MCF 10A (cell line): ENCODE results near the gene STAT6. TPM values are rescaled to one million over a fixed set of nuclear protein-coding genes. Genes with fewer than 3 reads are reported as not detected.

ENCODE experiments used
- BruUV-seq: library from RNA; stranded (reverse); fragments of 400-500 nt; replicated peaks from 2 replicates; lab custom pipeline; 2021; lab: Mats Ljungman, UMichigan
- CTCF ChIA-PET: fragments of 300-600 bp; sonication (Branson Sonifier 250); formaldehyde crosslinking; extraction: SDS; loops from one replicate; lab custom pipeline; 2021; ENCODE audit warnings: antibody characterized with exemption, inconsistent platforms; lab: Yijun Ruan, JAX
- POLR2A ChIA-PET: fragments of 300-600, 350-650 bp; sonication (Branson Sonifier 250); formaldehyde crosslinking; extraction: SDS; loops from one replicate; lab custom pipeline; 2020; ENCODE audit warnings: antibody characterized with exemption, inconsistent platforms; lab: Yijun Ruan, JAX
- DNase-seq: peaks from one replicate; pipeline ENCODE4 v3.0.0-alpha.2; 2018; ENCODE audit not compliant: unreplicated experiment
- H3K27ac Mint-ChIP-seq: one replicate; pipeline ENCODE4 v1.8.0; 2022; ENCODE audit warnings: mild to moderate bottlenecking, low read depth, mixed read lengths; ENCODE audit not compliant: unreplicated experiment
- H3K27me3 Mint-ChIP-seq: one replicate; pipeline ENCODE4 v1.8.0; 2022; ENCODE audit warnings: mixed read lengths; ENCODE audit not compliant: insufficient read depth, unreplicated experiment
- H3K36me3 Mint-ChIP-seq: one replicate; pipeline ENCODE4 v1.8.0; 2022; ENCODE audit warnings: mild to moderate bottlenecking, moderate library complexity, mixed read lengths; ENCODE audit not compliant: insufficient read depth, unreplicated experiment
- H3K4me1 Mint-ChIP-seq: one replicate; pipeline ENCODE4 v1.8.0; 2022; ENCODE audit warnings: mixed read lengths; ENCODE audit not compliant: insufficient read depth, unreplicated experiment
- H3K4me3 Mint-ChIP-seq: one replicate; pipeline ENCODE4 v1.8.0; 2022; ENCODE audit warnings: mild to moderate bottlenecking, moderate library complexity, mixed read lengths; ENCODE audit not compliant: unreplicated experiment
- H3K9me3 Mint-ChIP-seq: one replicate; pipeline ENCODE4 v1.8.0; 2022; ENCODE audit warnings: mixed read lengths; ENCODE audit not compliant: unreplicated experiment
- intact Hi-C: fragments of 100-400 bp; cut with micrococcal nuclease; formaldehyde crosslinking; loops from 2 replicates; pipeline ENCODE4 v1.14.1; 2022
- total RNA-seq: library from RNA; stranded (reverse); gene quantifications from 2 replicates; pipeline ENCODE4 v1.2.3, GENCODE V29; 2022
- TF ChIP-seq, protein P1 (sequence below): fragments of 200-600 bp; IDR thresholded peaks from one replicate; pipeline ENCODE4 v1.8.0; 2022; ENCODE audit warnings: antibody characterized with exemption, mild to moderate bottlenecking; ENCODE audit not compliant: unreplicated experiment

STAT6 gene
- total RNA-seq, 1 experiment from 2014 or later = 99.7 TPM

DNA sequence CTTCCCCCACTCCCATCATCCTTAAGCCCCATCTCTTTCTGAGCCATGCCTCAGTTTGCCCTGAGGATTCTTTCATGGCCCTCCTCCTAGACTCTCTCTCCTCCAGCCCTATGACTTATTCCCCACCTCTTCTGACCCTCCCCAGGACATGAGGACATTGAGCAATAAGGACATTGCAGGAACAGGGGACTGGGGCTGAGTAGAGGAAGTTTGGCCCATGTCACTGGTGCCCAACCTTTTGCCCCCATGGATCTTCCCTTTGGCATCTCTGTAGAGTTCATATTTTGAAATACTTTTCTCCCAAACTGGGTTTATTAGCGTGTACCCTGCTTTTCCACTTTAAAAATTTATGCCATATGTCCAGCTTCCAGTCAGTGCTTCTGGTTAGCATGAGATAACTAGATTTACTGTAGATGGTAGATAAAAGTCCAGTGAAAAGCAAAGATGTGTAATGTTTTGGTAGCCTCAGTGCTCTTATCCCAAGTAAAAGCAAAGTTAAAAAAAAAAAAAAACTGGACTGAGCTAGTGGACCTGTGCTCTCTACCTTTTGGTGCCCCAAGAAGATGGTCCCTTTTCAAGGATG, 42.3 kb upstream of the STAT6 start:
- no TSS peak for BruUV-seq
- Mint-ChIP-seq H3K27ac (peak overlapping the region; percentile 70), H3K4me3 (no peak overlapping the region), H3K9me3 (no peaks in the 10 kb centered on the region), H3K27me3 (no peaks in the 10 kb centered on the region), H3K4me1 (peaks cover 48% of the 10 kb centered on the region), H3K36me3 (peaks cover 19% of the 10 kb centered on the region)
- no peak for DNase-seq
- ChIA-PET POLR2A (interaction anchor here (0.7 to 3.1 kb wide), 4 partner anchors 14 to 30 kb away, joined by 3 to 21 read pairs (median 11); no protein-coding TSS in a partner anchor), CTCF (interaction anchor here (1.1 to 1.7 kb wide), 4 partner anchors 11 to 41 kb away, joined by 4 to 7 read pairs (median 6); no protein-coding TSS in a partner anchor)
- TF ChIP-seq, protein P1, sequence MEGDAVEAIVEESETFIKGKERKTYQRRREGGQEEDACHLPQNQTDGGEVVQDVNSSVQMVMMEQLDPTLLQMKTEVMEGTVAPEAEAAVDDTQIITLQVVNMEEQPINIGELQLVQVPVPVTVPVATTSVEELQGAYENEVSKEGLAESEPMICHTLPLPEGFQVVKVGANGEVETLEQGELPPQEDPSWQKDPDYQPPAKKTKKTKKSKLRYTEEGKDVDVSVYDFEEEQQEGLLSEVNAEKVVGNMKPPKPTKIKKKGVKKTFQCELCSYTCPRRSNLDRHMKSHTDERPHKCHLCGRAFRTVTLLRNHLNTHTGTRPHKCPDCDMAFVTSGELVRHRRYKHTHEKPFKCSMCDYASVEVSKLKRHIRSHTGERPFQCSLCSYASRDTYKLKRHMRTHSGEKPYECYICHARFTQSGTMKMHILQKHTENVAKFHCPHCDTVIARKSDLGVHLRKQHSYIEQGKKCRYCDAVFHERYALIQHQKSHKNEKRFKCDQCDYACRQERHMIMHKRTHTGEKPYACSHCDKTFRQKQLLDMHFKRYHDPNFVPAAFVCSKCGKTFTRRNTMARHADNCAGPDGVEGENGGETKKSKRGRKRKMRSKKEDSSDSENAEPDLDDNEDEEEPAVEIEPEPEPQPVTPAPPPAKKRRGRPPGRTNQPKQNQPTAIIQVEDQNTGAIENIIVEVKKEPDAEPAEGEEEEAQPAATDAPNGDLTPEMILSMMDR = no peak
- intact Hi-C loops = no loop called here

DNA sequence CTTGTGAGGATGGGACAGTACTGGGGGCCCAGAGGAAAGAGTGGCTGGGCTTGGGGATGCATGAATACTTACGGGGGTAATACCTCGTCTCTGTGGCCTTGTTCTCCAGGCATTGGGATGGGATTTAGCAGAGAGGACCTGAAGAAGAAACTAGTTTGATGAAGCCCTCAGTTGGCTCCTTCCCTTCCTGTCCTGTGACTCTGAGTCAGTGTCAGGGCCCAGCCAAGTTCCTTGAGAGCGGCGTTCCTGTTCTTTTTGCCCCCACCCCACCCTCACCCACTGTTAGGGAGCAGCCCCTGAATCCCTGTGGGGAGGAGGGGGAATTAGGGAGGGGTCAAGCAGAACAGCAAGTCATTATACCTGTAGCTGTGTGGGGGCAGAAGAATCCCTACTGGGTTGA, 41.5 kb upstream of the STAT6 start:
- peaks cover 51% of the 10 kb centered on the region for H3K4me1 Mint-ChIP-seq

GRCh38 chr12:57151741-57152630, 40.8 kb upstream of the STAT6 start:
- intact Hi-C loops = loop anchor here (1.0 kb wide), 1 partner anchor 13 kb away; no protein-coding TSS in a partner anchor
- Mint-ChIP-seq H3K4me1 (peaks cover 57% of the 10 kb centered on the region), H3K4me3 (peak overlapping the region; percentile 29), H3K36me3 (peaks cover 19% of the 10 kb centered on the region), H3K27me3 (no peaks in the 10 kb centered on the region), H3K9me3 (no peaks in the 10 kb centered on the region), H3K27ac (peak overlapping the region; percentile 70)
- DNase-seq = peak; percentile 89
- CTCF ChIA-PET = interaction anchor here (0.5 to 7.1 kb wide), 5 partner anchors 13 to 242 kb away, joined by 3 to 54 read pairs (median 4); partner anchors contain the start of gene STAT6
- POLR2A ChIA-PET = interaction anchor here (1.0 to 4.9 kb wide), 9 partner anchors 13 to 73 kb away, joined by 3 to 34 read pairs (median 8); partner anchors contain the start of genes LRP1 and STAT6
- BruUV-seq = no TSS peak
- TF ChIP-seq, protein P1 = no peak

More for the DNA sequence above, 41.5 kb upstream of the STAT6 start:
- peak; percentile 34 for DNase-seq
- Mint-ChIP-seq H3K36me3 (peaks cover 19% of the 10 kb centered on the region), H3K4me3 (peak overlapping the region; percentile 29), H3K27me3 (no peaks in the 10 kb centered on the region), H3K9me3 (no peaks in the 10 kb centered on the region), H3K27ac (peak overlapping the region; percentile 70)
- BruUV-seq = no TSS peak
- intact Hi-C loops = loop anchor here (1.0 kb wide), 1 partner anchor 13 kb away; no protein-coding TSS in a partner anchor
- TF ChIP-seq, protein P1 = no peak
- ChIA-PET CTCF (interaction anchor here (0.5 to 7.1 kb wide), 6 partner anchors 12 to 242 kb away, joined by 3 to 54 read pairs (median 5); partner anchors contain the start of gene STAT6), POLR2A (interaction anchor here (1.0 to 4.9 kb wide), 9 partner anchors 12 to 74 kb away, joined by 3 to 34 read pairs (median 8); partner anchors contain the start of genes LRP1 and STAT6)
